Muscle of leg (tissue), 16 donors: ENCODE results near the gene CALHM4. TPM values are rescaled to one million over a fixed set of nuclear protein-coding genes. Genes with fewer than 3 reads are reported as not detected.

Experiments used
- DNase-seq: peaks from one replicate; pipeline ENCODE4 v3.0.0; 2013
- H3K27ac ChIP-seq: one replicate; pipeline ENCODE4 v1.5.1; 2013; ENCODE audit warnings: mild to moderate bottlenecking, low read length, control low read depth
- H3K27me3 ChIP-seq: one replicate; pipeline ENCODE4 v1.6.1; 2013; ENCODE audit warnings: low read length; ENCODE audit not compliant: control insufficient read depth, insufficient read depth
- H3K36me3 ChIP-seq: one replicate; pipeline ENCODE4 v1.6.1; 2013; ENCODE audit warnings: low read length; ENCODE audit not compliant: control insufficient read depth, insufficient read depth
- H3K4me1 ChIP-seq: one replicate; pipeline ENCODE4 v1.6.1; 2013; ENCODE audit warnings: low read length; ENCODE audit not compliant: control insufficient read depth, insufficient read depth
- H3K4me3 ChIP-seq: one replicate; pipeline ENCODE4 v1.5.1; 2013; ENCODE audit warnings: low read length, control low read depth
- H3K9me3 ChIP-seq: replicated peaks from 2 replicates; pipeline ENCODE4 v1.6.1; 2013; ENCODE audit warnings: low read depth, low read length; ENCODE audit not compliant: control insufficient read depth
- WGBS: methylation state at CpG from one replicate; pipeline ENCODE4 v1.1.5; 2013; ENCODE audit warnings: missing lambda C conversion rate; ENCODE audit not compliant: insufficient coverage; 5-methylcytosine and 5-hydroxymethylcytosine counted together
- long read RNA-seq, 11 donors: transcript quantifications; one replicate each; lab custom pipeline, GENCODE V29; 2026
- polyA plus RNA-seq, 8 donors: library from polyadenylated mRNA; unstranded; fragments of 120-200 nt; gene quantifications; one replicate each; pipeline versions ENCODE4 v1.2.1 to v1.2.3, GENCODE V29; 2013; ENCODE audit warnings: inconsistent platforms in 1 of 8, low replicate concordance in 1 of 8; ENCODE audit not compliant: insufficient read length in 8 of 8, insufficient read depth in 1 of 8
- total RNA-seq: library from RNA; stranded (reverse); fragments of 120-200 nt; gene quantifications from one replicate; pipeline ENCODE4 v1.2.4, GENCODE V29; 2013

CALHM4 gene, protein sequence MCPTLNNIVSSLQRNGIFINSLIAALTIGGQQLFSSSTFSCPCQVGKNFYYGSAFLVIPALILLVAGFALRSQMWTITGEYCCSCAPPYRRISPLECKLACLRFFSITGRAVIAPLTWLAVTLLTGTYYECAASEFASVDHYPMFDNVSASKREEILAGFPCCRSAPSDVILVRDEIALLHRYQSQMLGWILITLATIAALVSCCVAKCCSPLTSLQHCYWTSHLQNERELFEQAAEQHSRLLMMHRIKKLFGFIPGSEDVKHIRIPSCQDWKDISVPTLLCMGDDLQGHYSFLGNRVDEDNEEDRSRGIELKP
- not detected for total RNA-seq
- polyA plus RNA-seq: under 1 TPM in 2 of 8 donors, not detected in 6; 0.15 to 0.23 TPM
- long read RNA-seq, donor 1: 0 reads
- long read RNA-seq, donor 2: 0 reads
- long read RNA-seq, donor 3: 0 reads
- long read RNA-seq, donor 4: 0 reads
- long read RNA-seq, donor 5: 0 reads
- long read RNA-seq, donor 6: 0 reads
- long read RNA-seq, donor 7: 0 reads
- long read RNA-seq, donor 8: 0 reads
- long read RNA-seq, donor 9: 0 reads
- long read RNA-seq, donor 10: 0 reads
- long read RNA-seq, donor 11: 0 reads

DNA sequence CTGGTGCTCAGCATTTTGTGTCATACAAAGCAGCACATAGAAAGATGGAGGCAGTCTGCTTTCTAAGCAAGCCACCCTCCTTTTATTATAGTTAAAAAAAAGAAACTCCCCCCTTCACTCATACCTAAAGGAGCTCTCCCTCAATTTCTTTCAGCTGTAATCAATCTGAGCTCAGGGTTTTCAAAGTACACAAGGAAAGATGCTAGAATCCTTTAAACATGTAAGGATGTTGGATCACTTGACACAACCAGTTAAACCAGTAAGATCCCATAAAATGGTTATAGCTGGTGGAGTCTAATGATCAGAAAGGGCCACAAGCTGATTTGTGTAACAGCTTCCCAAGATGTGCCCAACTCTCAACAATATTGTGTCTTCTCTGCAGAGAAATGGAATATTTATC lies at the start of gene CALHM4:
Gene CALHM4, plus strand, starts transcription at position 301 of the 400 bp plus-strand sequence. Its CDS starts 43 bp downstream, at position 344.
- Histone ChIP-seq H3K4me3 (no peak within 1 kb of the TSS), H3K27me3 (peaks cover 3% of the 10 kb centered on the region), H3K36me3 (no peaks in the 10 kb centered on the region), H3K4me1 (no peaks in the 10 kb centered on the region), H3K27ac (no peak within 1 kb of the TSS), H3K9me3 (no peaks in the 10 kb centered on the region)
- DNase-seq: no peak

- no peak overlapping the region for H3K4me3 ChIP-seq
- H3K27ac ChIP-seq: no peak overlapping the region
- no peaks in the 10 kb centered on the region for H3K27me3 ChIP-seq
- no peak for DNase-seq
- peaks cover 3% of the 10 kb centered on the region for H3K4me1 ChIP-seq
- no peaks in the 10 kb centered on the region for H3K9me3 ChIP-seq
- no CpG with 5 or more reads among the region's 3 CpGs for WGBS
- no peaks in the 10 kb centered on the region for H3K36me3 ChIP-seq
These were observed 46.2 kb upstream of the CALHM4 start for GRCh38 chr6:116507324-116507723.

DNA sequence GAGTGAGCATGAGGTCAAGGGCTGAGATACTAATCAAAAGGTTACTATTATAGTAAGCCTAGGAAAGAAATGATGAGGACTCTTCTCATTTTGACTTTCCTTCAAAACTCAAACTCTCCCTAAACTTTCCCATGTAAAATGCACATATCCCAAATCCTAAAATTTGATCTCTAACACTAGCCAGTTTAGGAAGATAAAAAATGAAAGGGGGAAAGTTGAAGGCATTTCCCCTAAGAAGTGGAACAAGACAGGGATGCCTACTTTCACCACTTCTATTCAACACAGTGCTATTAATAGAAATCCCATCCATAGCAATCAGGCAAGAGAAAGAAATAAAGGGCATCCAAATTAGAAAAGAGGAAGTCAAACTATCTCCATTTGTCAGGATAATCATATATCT lies 45.0 kb upstream of the CALHM4 start:
- H3K27ac ChIP-seq: no peak overlapping the region
- peaks cover 3% of the 10 kb centered on the region for H3K4me1 ChIP-seq
- no peaks in the 10 kb centered on the region for H3K9me3 ChIP-seq
- no peaks in the 10 kb centered on the region for H3K27me3 ChIP-seq
- no peak overlapping the region for H3K4me3 ChIP-seq
- H3K36me3 ChIP-seq: no peaks in the 10 kb centered on the region
- DNase-seq: no peak

GRCh38 chr6:116511424-116512110 lies 42.0 kb upstream of the CALHM4 start, which contains the start of gene CALHM5:
Gene CALHM5 (plus strand): TSS chr6:116511639. CDS start chr6:116511697, 58 bp downstream.
- H3K36me3 ChIP-seq: peaks cover 2% of the 10 kb centered on the region
- H3K27ac ChIP-seq: peak within 1 kb of the TSS; percentile 90
- no peaks in the 10 kb centered on the region for H3K27me3 ChIP-seq
- H3K9me3 ChIP-seq: no peaks in the 10 kb centered on the region
- peaks cover 3% of the 10 kb centered on the region for H3K4me1 ChIP-seq
- WGBS: 20% methylated on average over 9 of the region's 10 CpGs
- peak; percentile 81 for DNase-seq
- peak within 1 kb of the TSS; percentile 39 for H3K4me3 ChIP-seq

DNA sequence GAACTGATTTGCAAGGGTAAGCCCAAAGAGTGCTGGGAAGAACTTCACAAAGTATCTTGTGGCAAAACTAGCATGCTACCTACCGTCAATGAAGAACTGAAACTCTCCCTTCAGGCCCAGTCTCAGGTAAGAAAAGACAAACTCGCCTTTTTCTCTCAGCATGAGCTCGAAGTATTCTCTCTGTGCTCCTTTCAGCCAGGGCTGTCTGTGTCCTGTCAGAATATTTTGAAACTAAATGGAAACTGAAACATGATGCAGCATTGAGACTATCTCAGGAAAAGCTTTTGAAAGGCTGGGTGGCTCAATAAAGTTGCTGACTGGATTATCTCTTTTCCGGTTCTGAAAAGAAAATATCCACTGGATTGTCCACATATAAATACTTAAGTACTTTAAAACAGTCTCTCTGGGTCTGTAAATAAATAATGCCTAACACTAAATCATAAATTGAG lies 41.4 kb upstream of the CALHM4 start:
- H3K4me3 ChIP-seq: peak overlapping the region; percentile 39
- H3K4me1 ChIP-seq: peaks cover 3% of the 10 kb centered on the region
- peak overlapping the region; percentile 90 for H3K27ac ChIP-seq
- peak; percentile 59 for DNase-seq
- no peaks in the 10 kb centered on the region for H3K27me3 ChIP-seq
- 20% methylated on average over 1 of the region's 4 CpGs for WGBS
- H3K36me3 ChIP-seq: peaks cover 2% of the 10 kb centered on the region
- H3K9me3 ChIP-seq: no peaks in the 10 kb centered on the region

DNA sequence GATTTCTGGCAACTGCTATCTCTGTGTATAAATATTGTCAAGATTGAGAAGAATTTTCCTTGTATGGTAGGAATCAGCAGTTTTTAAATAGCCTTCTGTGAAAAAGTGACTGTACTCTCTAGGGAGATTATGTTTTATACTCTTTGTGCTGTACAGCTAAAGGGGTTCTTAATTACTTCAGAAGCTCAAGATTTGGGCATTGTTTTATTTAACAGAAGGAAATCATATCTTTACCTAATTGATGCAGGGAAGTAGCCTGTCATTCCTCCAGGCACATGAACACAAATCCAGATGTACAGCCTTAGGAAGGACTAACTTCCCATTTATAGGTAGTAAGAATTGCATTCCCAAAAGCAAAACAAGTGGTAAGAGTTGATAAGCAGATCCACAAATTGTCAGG lies 40.8 kb upstream of the CALHM4 start:
- H3K4me1 ChIP-seq: peaks cover 3% of the 10 kb centered on the region
- H3K36me3 ChIP-seq: peaks cover 2% of the 10 kb centered on the region
- H3K4me3 ChIP-seq: peak overlapping the region; percentile 39
- peak; percentile 65 for DNase-seq
- H3K27me3 ChIP-seq: no peaks in the 10 kb centered on the region
- H3K9me3 ChIP-seq: no peaks in the 10 kb centered on the region
- peak overlapping the region; percentile 90 for H3K27ac ChIP-seq

GRCh38 chr6:116513224-116513875 lies 40.2 kb upstream of the CALHM4 start:
- no peak for DNase-seq
- no peaks in the 10 kb centered on the region for H3K27me3 ChIP-seq
- peaks cover 2% of the 10 kb centered on the region for H3K36me3 ChIP-seq
- no peak overlapping the region for H3K4me3 ChIP-seq
- peaks cover 3% of the 10 kb centered on the region for H3K4me1 ChIP-seq
- WGBS: 86% methylated on average over 2 of the region's 2 CpGs
- no peaks in the 10 kb centered on the region for H3K9me3 ChIP-seq
- no peak overlapping the region for H3K27ac ChIP-seq

DNA sequence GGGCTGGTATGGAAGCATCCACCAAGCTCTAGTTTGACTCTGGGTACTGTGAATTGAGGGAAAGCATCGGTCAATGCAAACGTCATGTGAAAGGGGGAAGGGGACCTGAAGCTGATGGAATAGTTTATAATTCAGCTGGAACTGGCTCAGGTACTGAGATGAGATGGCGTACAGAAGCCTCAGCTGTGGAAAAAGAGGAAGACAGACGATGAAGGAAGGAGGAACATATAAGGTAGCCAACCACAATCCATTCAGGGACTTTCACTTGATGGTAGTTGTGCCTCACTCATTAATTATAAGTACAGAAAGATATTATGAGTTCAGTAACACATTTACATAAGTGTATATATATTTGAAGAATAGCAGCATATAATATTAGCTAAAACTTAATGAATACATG lies 39.4 kb upstream of the CALHM4 start:
- H3K4me1 ChIP-seq: peaks cover 3% of the 10 kb centered on the region
- no peak for DNase-seq
- H3K4me3 ChIP-seq: no peak overlapping the region
- no peak overlapping the region for H3K27ac ChIP-seq
- H3K36me3 ChIP-seq: peaks cover 2% of the 10 kb centered on the region
- no peaks in the 10 kb centered on the region for H3K27me3 ChIP-seq
- 87% methylated on average over 2 of the region's 4 CpGs for WGBS
- H3K9me3 ChIP-seq: no peaks in the 10 kb centered on the region

DNA sequence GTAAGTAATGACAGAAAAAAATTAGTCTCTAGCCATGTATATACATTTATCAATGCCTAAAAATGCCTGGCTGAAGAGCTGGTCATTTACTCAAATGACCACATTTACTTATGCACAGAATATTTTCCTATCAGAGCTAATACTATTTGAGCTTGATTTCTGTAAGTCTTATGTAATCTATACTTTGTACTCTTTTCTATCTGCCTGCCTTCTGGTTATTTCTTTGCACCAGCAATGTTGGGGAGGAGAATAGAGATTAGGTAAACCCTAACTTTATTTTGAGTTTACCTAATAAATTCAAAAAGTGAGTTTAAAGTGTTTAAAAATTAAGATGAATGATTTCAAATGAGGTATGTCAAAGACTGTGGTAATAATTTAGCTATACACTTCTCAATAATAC lies 38.4 kb upstream of the CALHM4 start:
- DNase-seq: no peak
- H3K36me3 ChIP-seq: peaks cover 2% of the 10 kb centered on the region
- H3K27me3 ChIP-seq: no peaks in the 10 kb centered on the region
- H3K9me3 ChIP-seq: no peaks in the 10 kb centered on the region
- H3K27ac ChIP-seq: no peak overlapping the region
- peaks cover 3% of the 10 kb centered on the region for H3K4me1 ChIP-seq
- H3K4me3 ChIP-seq: no peak overlapping the region
